Stomach (tissue), 9 donors: ENCODE data around the gene IPO11. TPM values are rescaled to one million over a fixed set of nuclear protein-coding genes. Genes with fewer than 3 reads are reported as not detected.

Experiments used
- DNase-seq, 2 donors: peaks; one replicate each; pipeline versions ENCODE4 v3.0.0 to v3.0.0-alpha.2; 2013 to 2019
- H3K27ac ChIP-seq, 5 donors: fragments of 200-600 bp in 4 of 5; sonication (generic) in 4 of 5; one replicate each; pipeline ENCODE4 v1.5.1; 2013 to 2019; ENCODE audit warnings: mild to moderate bottlenecking in 1 of 5, moderate library complexity in 1 of 5
- H3K27me3 ChIP-seq, 3 donors: fragments of 200-600 bp; sonication (generic); one replicate each; pipeline ENCODE4 v1.5.1; 2017 to 2019; ENCODE audit warnings: mixed run types in 1 of 3
- H3K36me3 ChIP-seq, 4 donors: fragments of 200-600 bp; sonication (generic); 1 replicate in 3 of 4; 2 replicates in 1 of 4; pipeline ENCODE4 v1.5.1; 2016 to 2019
- H3K4me1 ChIP-seq, 4 donors: fragments of 200-600 bp; sonication (generic); one replicate each; pipeline ENCODE4 v1.5.1; 2016 to 2019
- H3K4me3 ChIP-seq, 4 donors: fragments of 200-600 bp; sonication (generic) in 3 of 4; one replicate each; pipeline ENCODE4 v1.5.1; 2016 to 2019; ENCODE audit warnings: mild to moderate bottlenecking in 1 of 4
- H3K9me3 ChIP-seq, 4 donors: fragments of 200-600 bp; sonication (generic); one replicate each; pipeline ENCODE4 v1.5.1; 2016 to 2019
- CTCF ChIP-seq, 7 experiments: fragments of 450-650 bp in 4 of 7; fragments of 200-600 bp in 3 of 7; sonication (generic) in 3 of 7; IDR thresholded peaks; one replicate each; pipeline ENCODE4 v1.5.1; 2016 to 2019; ENCODE audit warnings: antibody characterized with exemption in 7 of 7, control low read depth in 2 of 7, mild to moderate bottlenecking in 1 of 7
- EP300 ChIP-seq: sonication (generic); formaldehyde crosslinking; IDR thresholded peaks from one replicate; pipeline ENCODE4 v1.6.1; 2017; ENCODE audit warnings: antibody characterized with exemption
- POLR2A ChIP-seq, 4 donors: fragments of 450-650 bp; IDR thresholded peaks; one replicate each; pipeline ENCODE4 v1.6.1; 2016; ENCODE audit warnings: antibody characterized with exemption in 4 of 4, control low read depth in 2 of 4, mild to moderate bottlenecking in 1 of 4, moderate library complexity in 1 of 4
- POLR2AphosphoS5 ChIP-seq, 3 donors: sonication (generic); formaldehyde crosslinking; IDR thresholded peaks; one replicate each; pipeline ENCODE4 v1.6.1; 2016; ENCODE audit warnings: antibody characterized with exemption in 3 of 3
- WGBS, 5 donors: extraction: QIAGEN DNeasy Blood & Tissue Kit in 3 of 5; methylation state at CpG; one replicate each; pipeline versions ENCODE4 v1.1.5 to v1.1.7; 2013 to 2018; 5-methylcytosine and 5-hydroxymethylcytosine counted together
- intact Hi-C: fragments of 100-400 bp; cut with DNase I; formaldehyde crosslinking; loops from one replicate; pipeline ENCODE4 v1.15.1; 2023; ENCODE audit warnings: low total_unique reads
- polyA plus RNA-seq, 3 donors: library from polyadenylated mRNA; stranded (reverse); fragments of 200-250 nt; gene quantifications; one replicate each; pipeline ENCODE4 v1.2.3, GENCODE V29; 2013
- total RNA-seq, 5 donors: library from RNA; depleted of rRNA; stranded (reverse); fragments of >200 nt; gene quantifications; one replicate each; pipeline versions ENCODE4 v1.1.0 to v1.2.3, GENCODE V29; 2014 to 2016
- donor health status: healthy with polysubstance abuse.
- donor health status: Bipolar disorder and iron deficiency.
- donor health status: healthy.

Gene IPO11
- total and polyA plus RNA-seq, 8 donors = 8.0 to 37.5 (median 9.8) TPM

DNA sequence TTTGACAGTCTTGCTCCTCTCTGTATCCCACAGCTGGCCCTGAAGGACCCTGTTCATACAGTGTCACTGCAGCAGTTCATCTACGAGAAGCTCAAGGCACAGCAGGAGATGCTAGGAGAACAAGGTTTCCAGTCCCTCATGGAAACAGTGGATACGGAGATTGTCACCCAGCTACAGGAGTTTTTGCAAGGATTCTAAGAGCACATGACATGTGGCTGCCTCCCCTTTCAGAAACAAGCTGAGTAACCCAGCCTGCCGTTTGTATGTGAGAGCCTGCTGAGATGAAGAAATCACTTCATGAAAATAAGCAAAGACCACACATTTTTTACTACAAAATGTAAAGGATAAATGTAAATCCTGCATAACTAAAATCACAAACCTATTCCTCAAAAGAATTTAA, 214.6 kb downstream of the IPO11 start:
- intact Hi-C loops = no loop called here
- Histone ChIP-seq H3K4me1 (no peaks in the 10 kb centered on the region), H3K9me3 (no peaks in the 10 kb centered on the region), H3K4me3 (no peak overlapping the region), H3K27me3 (no peaks in the 10 kb centered on the region), H3K36me3 (peaks cover 4 to 48% (median 36%) of the 10 kb centered on the region in 4 donors), H3K27ac (no peak overlapping the region)
- TF ChIP-seq POLR2AphosphoS5 (IDR thresholded peaks at IDR 0.05) (no peak), CTCF (IDR thresholded peaks at IDR 0.05) (no peak), EP300 (no peak), POLR2A (IDR thresholded peaks at IDR 0.05) (no peak)
- 70 to 82% (median 81%) methylated on average over 3 of the region's 3 CpGs for WGBS, 5 donors
- no peak for DNase-seq

DNA sequence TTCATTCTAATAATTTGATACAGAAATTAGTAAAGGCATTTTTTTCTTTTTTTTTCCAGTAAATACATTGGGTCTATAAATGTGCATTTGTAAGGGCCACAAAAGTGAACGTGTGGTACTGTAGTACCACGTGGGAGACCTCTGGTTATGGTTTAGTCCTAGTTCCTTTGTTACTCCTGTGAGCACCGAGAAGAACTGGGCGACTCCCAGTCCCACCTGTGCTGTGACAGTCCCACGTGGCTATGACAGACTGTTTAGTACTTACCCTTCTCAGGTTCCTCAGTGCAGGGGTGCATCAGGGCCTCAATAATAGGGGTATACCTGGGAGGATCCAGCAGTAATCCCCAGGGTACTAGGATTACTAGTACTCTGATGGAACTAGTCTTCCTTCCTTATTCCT, 215.3 kb downstream of the IPO11 start:
- Histone ChIP-seq H3K4me3 (no peak overlapping the region), H3K27ac (no peak overlapping the region), H3K27me3 (no peaks in the 10 kb centered on the region), H3K9me3 (no peaks in the 10 kb centered on the region), H3K4me1 (no peaks in the 10 kb centered on the region), H3K36me3 (peaks cover 4 to 48% (median 36%) of the 10 kb centered on the region in 4 donors)
- WGBS, 5 donors = 85 to 92% (median 89%) methylated on average over 5 of the region's 5 CpGs
- no peak for TF ChIP-seq POLR2A (IDR thresholded peaks at IDR 0.05)
- no peak for TF ChIP-seq POLR2AphosphoS5 (IDR thresholded peaks at IDR 0.05)
- TF ChIP-seq EP300 = no peak
- TF ChIP-seq CTCF (IDR thresholded peaks at IDR 0.05) = no peak
- intact Hi-C loops = no loop called here
- DNase-seq = no peak

DNA sequence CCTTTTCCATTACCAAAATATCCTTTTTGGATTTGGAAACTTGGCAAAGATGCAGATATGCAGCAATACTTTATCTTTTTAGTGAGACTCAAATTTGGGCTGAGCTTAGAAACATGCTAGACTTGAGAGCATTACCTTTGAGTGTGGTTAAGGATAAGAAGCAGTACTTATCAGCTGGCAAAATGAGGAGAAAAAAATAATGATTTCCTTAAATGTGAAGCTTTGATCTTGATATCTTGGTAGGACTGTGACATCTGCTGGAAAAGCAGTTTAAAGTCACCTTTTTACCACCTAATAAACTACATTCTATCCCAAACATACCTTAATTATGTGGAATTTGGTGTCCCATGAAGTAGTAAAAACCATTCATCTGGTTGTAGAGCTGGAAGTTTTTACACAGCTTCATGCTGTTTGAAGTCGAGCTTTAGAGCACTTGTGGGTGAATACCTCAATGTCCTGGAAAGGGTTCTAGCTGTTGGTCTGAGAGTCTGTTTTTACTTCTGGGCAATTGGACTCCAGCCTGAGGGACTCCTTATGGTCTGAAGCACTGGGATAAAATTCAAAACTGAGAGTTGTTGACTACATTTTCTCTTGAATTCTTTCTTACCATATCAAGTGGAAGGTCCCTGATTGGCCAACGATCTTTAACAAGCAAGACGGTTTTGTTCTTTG, 219.5 kb downstream of the IPO11 start:
- TF ChIP-seq CTCF (IDR thresholded peaks at IDR 0.05) (no peak), POLR2AphosphoS5 (IDR thresholded peaks at IDR 0.05) (no peak), EP300 (no peak), POLR2A (IDR thresholded peaks at IDR 0.05) (no peak)
- intact Hi-C loops = no loop called here
- Histone ChIP-seq H3K4me3 (no peak overlapping the region), H3K9me3 (no peaks in the 10 kb centered on the region), H3K27ac (no peak overlapping the region), H3K27me3 (no peaks in the 10 kb centered on the region), H3K4me1 (no peaks in the 10 kb centered on the region), H3K36me3 (peaks cover 4 to 40% (median 28%) of the 10 kb centered on the region in 4 donors)
- no peak for DNase-seq
- 84 to 93% (median 92%) methylated on average over 3 of the region's 3 CpGs for WGBS, 5 donors

DNA sequence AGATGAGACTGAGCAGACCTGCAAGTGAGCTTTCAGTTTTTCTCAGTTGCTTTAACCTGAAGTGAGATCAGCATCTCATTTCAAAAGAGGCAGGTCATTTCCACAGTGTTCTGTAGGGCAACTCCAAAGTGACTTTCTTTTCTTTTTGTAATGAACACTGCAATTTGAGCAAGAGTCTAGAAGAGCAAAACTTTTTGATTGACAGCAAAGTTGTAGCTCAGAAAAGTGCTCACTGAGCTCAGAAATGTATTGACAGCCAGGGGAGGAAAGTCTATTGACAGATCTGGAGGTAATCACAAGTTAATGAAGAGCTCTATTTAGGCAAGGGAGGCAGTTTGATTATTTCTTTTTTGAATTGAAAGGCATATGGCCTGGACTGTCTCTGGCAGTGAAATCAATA, 220.7 kb downstream of the IPO11 start:
- Histone ChIP-seq H3K4me3 (no peak overlapping the region), H3K27me3 (no peaks in the 10 kb centered on the region), H3K4me1 (no peaks in the 10 kb centered on the region), H3K27ac (no peak overlapping the region), H3K9me3 (no peaks in the 10 kb centered on the region), H3K36me3 (peaks cover 0 to 28% (median 18%) of the 10 kb centered on the region in 4 donors)
- no peak for TF ChIP-seq CTCF (IDR thresholded peaks at IDR 0.05)
- TF ChIP-seq POLR2A (IDR thresholded peaks at IDR 0.05) = no peak
- no peak for TF ChIP-seq POLR2AphosphoS5 (IDR thresholded peaks at IDR 0.05)
- no peak for DNase-seq
- intact Hi-C loops = no loop called here
